CD4-positive, alpha-beta T cell treated with Interferon gamma for 1 hour (primary cell): ENCODE results near the gene PSMA5.
"Not testable (repeated sequence)": the region's sequence is repeated elsewhere in the genome, so short reads cannot be mapped to it uniquely, and the experiment has no call there.

Experiments used
- DNase-seq: peaks from one replicate; pipeline ENCODE4 v3.0.0-alpha.2; 2020

The PSMA5 gene

GRCh38 chr1:109392037-109392787 lies 34.0 kb downstream of the PSMA5 start:
- DNase-seq = no peak

GRCh38 chr1:109391626-109392025 lies 34.6 kb downstream of the PSMA5 start:
- DNase-seq = no peak

GRCh38 chr1:109391157-109391556 lies 35.1 kb downstream of the PSMA5 start:
- DNase-seq = no peak

- peak; percentile 44 for DNase-seq
These were observed 36.5 kb downstream of the PSMA5 start for GRCh38 chr1:109389638-109390341.

- DNase-seq = no peak
These were observed 37.2 kb downstream of the PSMA5 start for GRCh38 chr1:109388884-109389637.

- DNase-seq = no peak
These were observed 38.0 kb downstream of the PSMA5 start for GRCh38 chr1:109388208-109388711.

- DNase-seq = no peak
These were observed 40.1 kb downstream of the PSMA5 start for GRCh38 chr1:109386054-109386717.

GRCh38 chr1:109385417-109385816 lies 40.8 kb downstream of the PSMA5 start:
- DNase-seq = no peak

- no peak for DNase-seq
These were observed 42.4 kb downstream of the PSMA5 start for GRCh38 chr1:109383854-109384253.

- no peak for DNase-seq
These were observed 43.0 kb downstream of the PSMA5 start for GRCh38 chr1:109383087-109383779.

GRCh38 chr1:109381573-109381972 lies 44.7 kb downstream of the PSMA5 start:
- DNase-seq = no peak

- no peak for DNase-seq
These were observed 46.3 kb downstream of the PSMA5 start for GRCh38 chr1:109379907-109380306.

- no peak for DNase-seq
These were observed 46.8 kb downstream of the PSMA5 start for GRCh38 chr1:109379422-109379821.

GRCh38 chr1:109377698-109378097 lies 48.5 kb downstream of the PSMA5 start:
- DNase-seq = no peak

GRCh38 chr1:109373696-109374095 lies 52.6 kb downstream of the PSMA5 start:
- not testable (repeated sequence) for DNase-seq

- no peak for DNase-seq
These were observed 53.1 kb downstream of the PSMA5 start for GRCh38 chr1:109373126-109373525.

GRCh38 chr1:109372281-109372680 lies 54.0 kb downstream of the PSMA5 start:
- DNase-seq = no peak

GRCh38 chr1:109371341-109371739 lies 54.9 kb downstream of the PSMA5 start:
- DNase-seq = peak; percentile 6

GRCh38 chr1:109370712-109371340 lies 55.4 kb downstream of the PSMA5 start:
- DNase-seq = no peak

GRCh38 chr1:109369167-109369746 lies 57.0 kb downstream of the PSMA5 start:
- DNase-seq = peak; percentile 20

GRCh38 chr1:109368464-109368863 lies 57.8 kb downstream of the PSMA5 start:
- no peak for DNase-seq
